Measurements from ENCODE around the gene ME1. TPM values are rescaled to one million over a fixed set of nuclear protein-coding genes. Genes with fewer than 3 reads are reported as not detected.

The ME1 gene
- total RNA-seq, 1 donor = 27.9 TPM

- Histone ChIP-seq H3K79me2 (ENCODE audit: insufficient read depth, low read length) (no peaks in the 10 kb centered on the region), H3K9me3 (ENCODE audit: low read depth, low read length) (no peaks in the 10 kb centered on the region), H3K4me1 (ENCODE audit: insufficient read depth, low read length) (no peaks in the 10 kb centered on the region), H3K36me3 (ENCODE audit: insufficient read depth, low read length) (no peaks in the 10 kb centered on the region), H3K4me2 (ENCODE audit: insufficient read depth, low read length) (no peak overlapping the region), H3K27me3 (ENCODE audit: insufficient read depth, low read length) (no peaks in the 10 kb centered on the region), H2AFZ (ENCODE audit: low read length) (no peak overlapping the region), H3K27ac (ENCODE audit: low read depth, low read length) (no peak overlapping the region), H4K20me1 (ENCODE audit: insufficient read depth, low read length) (no peaks in the 10 kb centered on the region), H3K4me3 (ENCODE audit: insufficient read depth, low read length) (no peak overlapping the region)
- DNase-seq (ENCODE audit: insufficient read length, low spot score, missing footprints) = no peak
- TF ChIP-seq CTCF (IDR thresholded peaks at IDR 0.05; ENCODE audit: extremely low read depth, low read depth, low read length) = no peak
Measured at GRCh38 chr6:83411731-83412130, 19.1 kb downstream of the ME1 start.

- H3K4me3 ChIP-seq (ENCODE audit: insufficient read depth, low read length) = no peak overlapping the region
- H2AFZ ChIP-seq (ENCODE audit: low read length) = no peak overlapping the region
- DNase-seq (ENCODE audit: insufficient read length, low spot score, missing footprints) = no peak
- no peaks in the 10 kb centered on the region for H3K79me2 ChIP-seq (ENCODE audit: insufficient read depth, low read length)
- no peaks in the 10 kb centered on the region for H3K27me3 ChIP-seq (ENCODE audit: insufficient read depth, low read length)
- H3K27ac ChIP-seq (ENCODE audit: low read depth, low read length) = no peak overlapping the region
- TF ChIP-seq CTCF (IDR thresholded peaks at IDR 0.05; ENCODE audit: extremely low read depth, low read depth, low read length) = no peak
- H3K4me2 ChIP-seq (ENCODE audit: insufficient read depth, low read length) = no peak overlapping the region
- no peaks in the 10 kb centered on the region for H3K4me1 ChIP-seq (ENCODE audit: insufficient read depth, low read length)
- no peaks in the 10 kb centered on the region for H4K20me1 ChIP-seq (ENCODE audit: insufficient read depth, low read length)
- H3K36me3 ChIP-seq (ENCODE audit: insufficient read depth, low read length) = no peaks in the 10 kb centered on the region
- no peaks in the 10 kb centered on the region for H3K9me3 ChIP-seq (ENCODE audit: low read depth, low read length)
Measured at GRCh38 chr6:83403191-83403590, 27.7 kb downstream of the ME1 start.

- no peak for DNase-seq (ENCODE audit: insufficient read length, low spot score, missing footprints)
- no peak for TF ChIP-seq CTCF (IDR thresholded peaks at IDR 0.05; ENCODE audit: extremely low read depth, low read depth, low read length)
- no peak overlapping the region for H3K4me2 ChIP-seq (ENCODE audit: insufficient read depth, low read length)
- no peaks in the 10 kb centered on the region for H3K36me3 ChIP-seq (ENCODE audit: insufficient read depth, low read length)
- H3K4me1 ChIP-seq (ENCODE audit: insufficient read depth, low read length) = no peaks in the 10 kb centered on the region
- no peak overlapping the region for H3K27ac ChIP-seq (ENCODE audit: low read depth, low read length)
- no peak overlapping the region for H3K4me3 ChIP-seq (ENCODE audit: insufficient read depth, low read length)
- no peaks in the 10 kb centered on the region for H3K9me3 ChIP-seq (ENCODE audit: low read depth, low read length)
- H4K20me1 ChIP-seq (ENCODE audit: insufficient read depth, low read length) = no peaks in the 10 kb centered on the region
- no peak overlapping the region for H2AFZ ChIP-seq (ENCODE audit: low read length)
- H3K79me2 ChIP-seq (ENCODE audit: insufficient read depth, low read length) = no peaks in the 10 kb centered on the region
- no peaks in the 10 kb centered on the region for H3K27me3 ChIP-seq (ENCODE audit: insufficient read depth, low read length)
Measured at GRCh38 chr6:83389606-83390005, 41.2 kb downstream of the ME1 start.

GRCh38 chr6:83385473-83385872 is 45.4 kb downstream of the ME1 start:
- DNase-seq (ENCODE audit: insufficient read length, low spot score, missing footprints) = no peak
- H3K27ac ChIP-seq (ENCODE audit: low read depth, low read length) = no peak overlapping the region
- no peaks in the 10 kb centered on the region for H3K9me3 ChIP-seq (ENCODE audit: low read depth, low read length)
- no peak overlapping the region for H3K4me3 ChIP-seq (ENCODE audit: insufficient read depth, low read length)
- no peaks in the 10 kb centered on the region for H4K20me1 ChIP-seq (ENCODE audit: insufficient read depth, low read length)
- H3K4me1 ChIP-seq (ENCODE audit: insufficient read depth, low read length) = peaks cover 3% of the 10 kb centered on the region
- H3K27me3 ChIP-seq (ENCODE audit: insufficient read depth, low read length) = no peaks in the 10 kb centered on the region
- no peaks in the 10 kb centered on the region for H3K36me3 ChIP-seq (ENCODE audit: insufficient read depth, low read length)
- H3K79me2 ChIP-seq (ENCODE audit: insufficient read depth, low read length) = no peaks in the 10 kb centered on the region
- no peak overlapping the region for H3K4me2 ChIP-seq (ENCODE audit: insufficient read depth, low read length)
- H2AFZ ChIP-seq (ENCODE audit: low read length) = no peak overlapping the region
- no peak for TF ChIP-seq CTCF (IDR thresholded peaks at IDR 0.05; ENCODE audit: extremely low read depth, low read depth, low read length)

All from osteoblast (primary cell).